ENCODE measurements around the gene TRIML1.

TRIML1 gene, protein sequence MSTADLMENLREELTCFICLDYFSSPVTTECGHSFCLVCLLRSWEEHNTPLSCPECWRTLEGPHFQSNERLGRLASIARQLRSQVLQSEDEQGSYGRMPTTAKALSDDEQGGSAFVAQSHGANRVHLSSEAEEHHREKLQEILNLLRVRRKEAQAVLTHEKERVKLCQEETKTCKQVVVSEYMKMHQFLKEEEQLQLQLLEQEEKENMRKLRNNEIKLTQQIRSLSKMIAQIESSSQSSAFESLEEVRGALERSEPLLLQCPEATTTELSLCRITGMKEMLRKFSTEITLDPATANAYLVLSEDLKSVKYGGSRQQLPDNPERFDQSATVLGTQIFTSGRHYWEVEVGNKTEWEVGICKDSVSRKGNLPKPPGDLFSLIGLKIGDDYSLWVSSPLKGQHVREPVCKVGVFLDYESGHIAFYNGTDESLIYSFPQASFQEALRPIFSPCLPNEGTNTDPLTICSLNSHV

DNA sequence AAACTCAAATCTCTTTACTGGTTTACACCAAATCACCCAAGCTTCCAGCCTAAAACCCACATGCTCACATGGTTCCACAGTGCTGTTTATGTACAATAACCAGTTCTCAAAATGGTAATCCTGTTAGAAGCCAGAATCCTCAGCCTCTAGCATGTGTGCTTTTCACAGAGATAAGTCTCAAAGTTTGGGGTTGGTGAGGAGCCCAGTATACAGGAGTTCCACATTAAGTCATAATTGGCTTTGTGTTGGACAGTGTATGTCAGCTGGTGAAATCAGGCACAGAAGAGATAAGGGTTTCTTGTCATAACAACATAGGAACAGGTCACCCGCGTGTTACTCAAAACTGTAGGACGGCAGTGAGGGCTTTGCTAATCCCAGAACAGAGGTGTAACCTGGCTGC, at the start of gene TRIML1:
Gene TRIML1, plus strand, starts transcription at position 301 of the 400 bp plus-strand sequence. CDS start 118 bp downstream, outside the sequence.
- no peak for DNase-seq (ENCODE audit: low spot score)

DNA sequence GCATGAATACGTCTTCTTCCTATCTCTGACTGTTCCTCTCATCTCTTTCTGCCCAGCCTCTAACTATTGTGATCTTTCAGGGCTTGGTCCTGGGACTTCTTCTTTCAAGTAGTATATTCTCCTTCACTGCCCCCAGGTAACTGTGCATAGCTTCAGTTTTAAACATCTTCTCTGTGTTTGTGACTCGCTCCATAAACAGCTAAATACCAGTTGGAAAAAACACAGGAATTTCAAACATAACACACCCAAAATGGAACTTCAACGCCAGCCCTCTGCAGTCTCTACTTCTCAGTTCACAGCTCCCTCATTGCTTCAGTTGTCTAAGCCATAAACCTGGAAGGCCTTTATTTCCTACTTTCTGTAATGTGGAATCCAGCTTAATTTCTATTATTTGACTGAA, 46.4 kb upstream of the TRIML1 start:
- no peak for DNase-seq (ENCODE audit: low spot score)

DNA sequence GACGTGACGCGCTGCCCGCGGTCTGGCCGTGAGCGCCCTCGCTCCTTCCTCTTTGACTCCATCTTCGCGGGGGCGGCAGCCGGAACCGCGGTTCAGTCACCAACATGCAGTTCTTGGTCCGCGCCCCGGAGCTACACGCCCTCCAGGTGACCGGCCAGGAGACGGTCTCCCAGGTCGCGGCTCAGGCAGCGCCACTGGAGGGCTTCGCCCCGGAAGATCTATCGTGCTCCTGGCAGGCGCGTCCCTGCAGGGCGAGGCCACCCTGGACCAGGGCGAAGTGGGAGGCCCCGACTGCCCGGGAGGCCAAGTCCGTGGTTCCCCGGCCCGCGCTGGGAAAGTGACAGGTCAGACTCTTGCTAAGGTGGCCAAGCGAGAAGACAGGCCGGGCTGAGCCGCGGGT, 32.8 kb upstream of the TRIML1 start:
- DNase-seq (ENCODE audit: low spot score), result no peak

DNA sequence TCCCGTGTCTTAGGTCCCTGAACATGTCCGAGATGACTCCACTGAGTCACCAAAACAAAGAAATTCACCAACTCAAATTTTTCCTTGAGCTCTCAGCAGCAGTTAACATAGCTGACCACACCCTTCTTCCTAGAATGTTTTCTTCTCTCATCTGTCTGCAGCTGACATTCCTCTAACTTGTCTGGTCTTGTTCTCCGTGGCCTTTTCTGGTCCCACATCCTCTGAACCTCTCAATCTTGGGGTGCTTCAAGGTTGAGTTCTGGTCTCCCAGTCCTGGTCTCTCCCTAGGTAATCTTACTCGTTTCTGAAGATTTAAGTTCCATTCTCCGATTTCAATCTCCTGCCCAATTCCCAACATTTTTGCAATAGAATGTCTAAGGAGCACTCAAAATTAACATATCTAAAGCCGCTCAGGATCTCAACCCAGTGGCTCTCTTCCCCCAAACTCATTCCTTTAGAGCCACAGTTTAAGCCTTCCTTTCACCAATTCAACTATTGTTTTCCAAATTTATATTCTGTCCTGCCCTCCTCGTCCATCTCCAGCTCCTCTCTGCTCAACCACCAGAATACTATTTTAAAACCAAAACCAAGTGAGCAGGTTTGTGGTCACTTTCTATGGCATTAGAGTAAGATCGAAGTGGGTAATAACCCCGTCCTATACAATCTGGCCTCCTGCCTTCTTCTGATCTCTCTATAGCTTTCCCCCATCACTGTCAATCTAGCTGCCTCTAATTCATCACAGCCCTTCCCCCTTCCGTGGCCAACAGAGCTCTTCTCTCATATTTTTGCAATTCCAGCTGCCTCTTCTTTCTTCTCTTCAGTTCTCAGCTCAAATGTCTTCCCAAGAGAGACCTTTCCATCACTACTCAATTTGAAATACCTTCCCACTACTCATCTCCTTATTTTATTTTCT, 31.1 kb upstream of the TRIML1 start:
- DNase-seq (ENCODE audit: low spot score), result no peak

DNA sequence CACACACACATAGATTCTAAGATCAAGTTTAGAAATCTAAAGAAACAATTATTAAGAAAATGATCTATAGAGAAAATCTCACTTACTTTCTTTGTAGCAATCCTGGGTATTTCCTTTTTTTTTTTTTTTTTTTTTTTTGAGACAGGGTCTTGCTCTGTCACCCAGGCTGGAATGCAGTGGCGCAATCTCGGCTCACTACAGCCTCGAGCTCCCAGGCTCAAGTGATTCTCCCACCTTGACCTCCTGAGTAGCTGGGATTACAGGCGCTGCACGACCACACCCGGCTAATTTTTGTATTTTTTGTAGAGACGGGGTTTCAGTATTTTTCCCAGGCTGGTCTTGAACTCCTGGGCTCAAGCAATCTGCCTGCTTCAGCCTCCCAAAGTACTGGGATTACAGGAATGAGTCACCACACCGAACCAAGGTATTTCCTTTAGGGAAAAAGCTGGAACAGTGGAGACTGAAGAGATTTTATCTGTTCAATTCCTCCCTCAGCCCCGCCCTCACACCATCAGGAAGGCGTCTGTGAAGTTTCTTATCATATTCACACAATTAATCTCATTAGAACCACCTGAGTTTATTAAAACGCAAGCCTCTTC, 30.0 kb upstream of the TRIML1 start, which contains the start of gene TRIML2:
Gene TRIML2, minus strand, starts transcription at position 447 of the 599 bp plus-strand sequence. CDS start 4,235 bp downstream, outside the sequence.
- DNase-seq (ENCODE audit: low spot score), result no peak

DNA sequence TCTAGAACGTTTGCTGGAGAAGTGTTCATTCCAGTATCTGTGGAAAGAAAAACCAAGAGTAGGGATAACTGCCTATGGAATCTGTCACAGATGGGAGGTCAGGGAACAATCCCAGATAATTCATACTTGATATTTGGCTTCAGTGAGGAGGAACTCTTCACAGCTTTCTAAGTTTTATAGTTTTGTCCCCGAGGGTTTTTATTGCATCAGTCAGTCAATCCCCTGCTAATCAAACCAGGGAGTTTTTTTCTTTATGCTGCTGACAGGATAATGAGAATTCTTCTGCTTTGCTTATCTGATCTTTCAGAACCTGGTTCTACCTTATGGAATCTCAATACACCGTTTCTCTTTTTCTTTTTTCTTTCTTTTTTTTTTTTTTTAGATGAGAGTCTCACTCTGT, 29.2 kb upstream of the TRIML1 start:
- DNase-seq (ENCODE audit: low spot score), result no peak

DNA sequence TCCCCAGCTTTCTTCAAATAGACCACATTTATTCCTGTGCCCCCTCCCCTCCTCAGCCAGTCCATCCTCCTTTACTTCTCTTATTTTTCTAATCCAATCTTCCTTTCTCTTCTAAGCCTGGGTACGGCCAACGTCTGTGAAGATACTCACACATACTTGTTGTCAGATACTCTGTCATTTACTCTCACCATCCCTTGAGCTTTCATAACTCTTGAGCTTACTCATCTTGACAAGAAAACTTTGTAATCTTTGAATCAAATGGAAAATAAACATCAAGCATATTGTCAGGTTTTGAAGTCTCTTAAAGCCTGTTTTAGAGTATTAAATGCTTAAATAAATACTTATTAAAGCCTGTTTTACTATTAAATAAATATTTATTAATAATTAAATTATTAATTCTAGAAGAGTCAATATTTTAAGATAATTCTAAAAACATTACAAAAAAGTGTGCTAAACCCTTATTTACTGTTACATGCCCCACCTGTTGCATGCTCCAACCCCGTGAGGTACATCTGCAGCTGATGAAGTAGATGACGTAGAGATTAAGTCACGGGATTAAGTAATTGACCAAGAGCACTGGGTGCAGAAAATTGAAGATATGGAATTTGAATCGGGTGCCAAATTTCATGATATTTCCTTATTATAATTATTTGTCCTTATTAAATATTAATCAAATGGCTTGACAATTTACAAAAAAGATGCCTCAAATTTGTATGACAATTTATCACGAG, 28.3 kb upstream of the TRIML1 start:
- no peak for DNase-seq (ENCODE audit: low spot score)

DNA sequence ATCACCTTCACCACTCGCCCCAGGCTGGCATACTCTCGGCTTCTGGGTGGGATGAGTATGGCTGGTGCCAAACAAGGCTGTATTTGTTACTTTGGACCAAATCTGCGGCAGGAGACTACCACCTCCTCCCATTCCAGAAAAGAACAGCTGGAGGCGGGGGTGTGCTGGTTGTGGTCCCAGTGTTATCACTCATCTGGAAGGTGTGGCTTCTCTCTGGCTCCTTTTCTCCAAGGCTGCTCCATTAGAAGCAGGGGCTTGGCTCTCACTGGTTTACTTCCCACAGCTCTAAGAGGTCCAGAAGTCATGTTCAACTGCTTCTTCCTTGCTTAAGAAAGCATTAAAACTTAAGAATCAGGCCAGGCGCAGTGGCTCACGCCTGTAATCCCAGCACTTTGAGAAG, 27.3 kb upstream of the TRIML1 start:
- no peak for DNase-seq (ENCODE audit: low spot score)

DNA sequence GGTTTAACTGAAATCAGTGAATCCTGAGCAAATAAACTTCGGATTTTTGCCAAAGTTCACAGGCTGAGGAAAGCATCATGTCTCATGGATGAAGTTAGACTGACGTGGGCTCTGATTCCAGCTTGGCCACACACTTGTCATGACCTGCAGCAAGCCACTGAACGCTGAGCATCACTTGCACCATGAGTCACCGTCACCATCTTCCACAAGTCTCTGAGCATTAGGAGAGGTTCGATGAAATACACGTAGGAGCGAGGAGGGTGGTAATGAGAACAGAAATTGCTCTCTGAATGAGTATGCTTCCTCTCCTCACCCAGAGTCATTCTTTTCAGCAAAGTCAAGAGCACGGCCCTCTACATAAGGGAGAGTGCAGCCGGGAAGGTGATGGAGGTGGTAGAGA, 26.1 kb upstream of the TRIML1 start:
- DNase-seq (ENCODE audit: low spot score), result no peak

DNA sequence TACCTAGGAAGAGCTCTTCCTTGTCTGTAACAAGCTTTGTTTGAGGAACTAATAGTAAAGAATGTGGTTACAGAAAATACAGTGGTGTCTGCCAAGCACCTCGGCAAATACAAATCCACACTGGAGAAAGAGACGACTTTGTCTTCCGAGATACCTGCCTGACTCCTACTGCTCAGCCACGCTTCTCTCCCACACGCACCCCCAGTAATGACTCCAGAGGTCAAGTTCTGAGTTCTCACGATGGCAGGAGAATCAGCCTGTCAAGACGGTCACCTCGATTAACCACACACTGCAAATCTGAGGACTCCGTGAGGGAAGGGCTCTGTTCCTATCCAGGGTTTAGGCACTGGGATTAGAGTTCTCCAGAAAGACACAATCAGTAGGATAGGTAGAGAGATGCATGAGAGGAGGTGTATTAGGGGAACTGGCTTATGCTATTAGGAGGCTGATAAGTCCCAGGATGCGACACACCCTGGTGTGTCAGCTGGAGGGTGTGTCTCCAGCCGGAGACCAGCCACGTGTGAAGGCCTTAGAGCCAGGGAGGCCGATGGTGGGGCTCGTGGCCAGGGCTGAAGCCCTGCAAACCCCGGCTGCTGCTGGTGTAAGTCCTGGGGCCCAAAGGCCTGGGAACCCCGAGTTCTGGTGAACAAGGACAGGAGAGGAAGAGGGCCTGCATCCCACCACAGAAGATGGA, 21.5 kb upstream of the TRIML1 start:
- DNase-seq (ENCODE audit: low spot score), result no peak

DNA sequence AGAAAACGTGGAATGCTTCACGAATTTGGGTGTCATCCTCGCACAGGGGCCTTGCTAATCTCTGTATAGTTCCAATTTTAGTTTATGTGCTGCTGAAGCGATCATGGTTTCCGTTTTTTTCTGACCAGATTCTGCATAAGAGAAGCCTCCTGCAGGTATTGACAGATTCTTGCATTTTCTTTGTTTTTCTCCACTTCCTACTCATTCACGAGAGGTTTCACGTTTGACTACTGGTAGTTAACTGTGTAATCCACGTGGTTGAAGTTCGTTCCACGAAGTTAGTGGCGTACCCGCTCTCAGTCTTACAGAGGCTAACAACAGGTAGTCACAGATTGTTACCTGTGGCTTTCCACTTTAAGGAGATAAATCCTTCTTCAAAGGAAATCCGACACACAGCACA, 17.7 kb upstream of the TRIML1 start:
- no peak for DNase-seq (ENCODE audit: low spot score)

DNA sequence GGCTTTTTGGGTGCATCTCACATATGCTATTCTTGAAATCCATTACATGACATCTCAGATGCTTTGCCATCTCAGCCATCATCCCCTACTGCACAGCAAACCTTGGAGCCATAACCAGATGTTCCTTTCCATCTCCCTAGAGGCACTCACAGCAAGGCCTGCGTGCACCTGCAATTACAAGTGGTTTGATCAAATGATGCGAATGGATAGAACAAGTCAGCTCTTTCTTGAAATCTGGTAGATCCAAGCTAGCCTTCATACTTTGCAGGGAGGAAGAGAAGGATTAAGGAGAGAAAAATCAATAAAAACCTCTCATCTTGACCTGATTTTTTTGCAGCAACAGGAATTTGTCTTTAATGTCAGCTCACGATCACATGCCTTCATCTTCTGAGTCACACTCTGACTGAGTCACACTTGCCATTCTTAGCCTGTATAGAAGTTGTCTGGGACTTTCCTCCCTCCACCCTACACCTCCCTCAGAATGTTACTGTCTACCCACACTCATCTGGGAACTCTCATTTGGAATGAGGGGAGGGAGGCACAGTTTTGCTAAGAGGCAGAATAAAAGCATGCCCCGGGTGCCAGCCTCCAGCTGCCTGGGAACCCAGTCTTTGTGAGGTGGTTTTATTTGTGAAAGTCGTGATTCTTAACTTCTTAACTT, 11.9 kb upstream of the TRIML1 start:
- DNase-seq (ENCODE audit: low spot score), result peak; percentile 77

DNA sequence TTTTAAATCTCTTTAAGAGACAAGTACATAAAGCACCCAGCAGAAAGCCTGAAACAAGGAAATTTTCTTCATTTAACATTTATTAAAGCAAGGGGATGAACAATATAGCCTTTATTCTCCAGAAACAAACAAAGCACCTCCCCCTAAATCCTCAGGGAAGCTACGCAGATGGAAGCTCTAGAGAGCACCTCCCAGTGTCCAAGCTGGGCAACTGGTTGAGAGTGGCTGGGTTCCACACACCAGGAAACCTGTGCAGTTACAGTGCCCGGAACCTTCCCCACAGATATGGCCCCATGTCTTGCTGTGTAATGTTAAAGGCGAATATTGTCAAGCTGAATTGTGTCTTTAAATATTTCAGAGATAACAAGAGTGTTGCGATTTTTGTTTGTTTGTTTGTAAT, 8.9 kb upstream of the TRIML1 start:
- no peak for DNase-seq (ENCODE audit: low spot score)

DNA sequence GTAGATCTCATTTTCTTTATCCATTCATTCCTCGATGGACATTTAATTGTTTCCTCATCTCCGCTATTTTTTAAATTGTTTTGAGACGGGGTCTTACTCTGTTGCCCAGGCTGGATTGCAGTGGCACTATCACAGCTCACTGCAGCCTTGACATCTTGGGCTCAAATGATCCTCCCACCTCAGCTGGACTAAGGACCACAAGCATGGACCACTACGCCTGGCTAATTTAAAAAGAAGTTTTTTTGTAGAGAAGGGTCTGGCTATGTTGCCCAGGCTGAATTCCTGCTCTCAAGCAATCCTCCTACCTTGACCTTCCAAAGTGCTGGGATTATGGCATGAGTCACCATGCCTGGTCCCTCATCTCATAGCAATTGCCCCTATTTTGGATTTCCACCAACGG, 7.0 kb upstream of the TRIML1 start:
- no peak for DNase-seq (ENCODE audit: low spot score)

DNA sequence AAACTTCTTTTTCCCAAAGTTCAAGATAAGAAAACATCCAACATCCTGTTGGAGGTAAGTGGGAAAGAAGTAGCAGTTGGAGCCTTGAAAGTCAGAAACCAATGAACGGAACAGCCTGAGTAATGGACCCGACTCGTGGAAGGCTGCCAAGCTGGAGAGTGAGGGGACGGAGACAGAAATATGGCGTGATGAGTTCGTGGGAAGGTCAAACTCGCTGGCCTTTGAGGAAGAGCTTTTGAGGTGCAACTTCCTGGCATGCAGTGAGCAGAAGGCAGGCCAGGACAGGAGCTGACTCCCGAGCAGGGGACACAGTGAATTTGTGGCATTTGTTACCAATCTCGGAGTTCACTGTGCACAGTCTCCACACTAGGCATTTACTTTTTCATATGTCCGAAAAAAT, 1.0 kb upstream of the TRIML1 start:
- DNase-seq (ENCODE audit: low spot score), result no peak

DNA sequence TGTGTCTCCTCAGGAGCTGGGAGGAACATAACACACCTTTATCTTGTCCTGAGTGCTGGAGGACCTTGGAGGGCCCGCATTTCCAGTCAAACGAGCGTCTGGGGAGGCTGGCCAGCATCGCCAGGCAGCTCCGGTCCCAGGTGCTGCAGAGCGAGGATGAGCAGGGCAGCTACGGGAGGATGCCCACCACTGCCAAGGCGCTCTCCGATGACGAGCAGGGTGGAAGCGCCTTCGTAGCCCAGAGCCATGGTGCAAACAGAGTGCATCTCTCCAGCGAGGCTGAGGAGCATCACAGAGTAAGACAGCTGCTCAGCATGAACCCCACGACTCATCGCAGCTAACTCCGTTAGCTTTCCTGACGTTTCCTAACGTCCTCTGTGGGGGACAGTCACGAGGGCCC, 430 bp downstream of the TRIML1 start:
- no peak for DNase-seq (ENCODE audit: low spot score)

DNA sequence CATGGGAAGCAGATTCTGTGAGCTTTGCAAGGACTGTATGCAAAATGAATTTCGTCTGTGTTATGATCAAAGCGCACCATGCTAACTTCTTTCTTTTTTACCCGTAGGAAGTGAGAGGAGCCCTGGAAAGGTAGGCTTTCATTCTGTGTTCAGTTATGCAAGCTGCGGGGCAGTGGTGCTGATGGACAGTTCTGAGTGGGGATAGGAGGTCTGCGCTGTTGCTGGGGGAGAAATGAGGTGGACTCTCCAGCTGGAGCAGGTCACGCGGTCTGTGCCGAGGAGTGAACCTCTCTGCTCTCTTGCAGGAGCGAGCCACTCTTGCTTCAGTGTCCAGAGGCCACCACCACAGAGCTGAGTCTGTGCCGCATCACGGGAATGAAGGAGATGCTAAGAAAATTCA, 4.5 kb downstream of the TRIML1 start:
- no peak for DNase-seq (ENCODE audit: low spot score)

DNA sequence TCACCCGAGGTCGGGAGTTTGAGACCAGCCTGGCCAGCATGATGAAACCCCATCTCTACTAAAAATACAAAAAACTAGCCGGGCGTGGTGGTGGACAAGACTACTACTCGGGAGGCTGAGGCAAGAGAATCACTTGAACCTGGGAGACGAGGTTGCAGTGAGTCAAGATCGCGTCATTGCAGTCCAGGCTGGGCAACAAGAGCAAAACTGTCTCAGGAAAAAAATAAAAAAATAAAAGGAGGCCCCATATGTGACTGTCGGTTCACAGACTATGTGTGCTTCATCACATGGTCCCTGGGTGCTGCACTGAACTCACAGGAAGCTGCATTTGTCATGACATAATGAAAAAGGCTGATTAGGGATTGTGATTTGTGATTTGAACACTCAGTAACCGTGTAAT, 6.4 kb downstream of the TRIML1 start:
- no peak for DNase-seq (ENCODE audit: low spot score)

DNA sequence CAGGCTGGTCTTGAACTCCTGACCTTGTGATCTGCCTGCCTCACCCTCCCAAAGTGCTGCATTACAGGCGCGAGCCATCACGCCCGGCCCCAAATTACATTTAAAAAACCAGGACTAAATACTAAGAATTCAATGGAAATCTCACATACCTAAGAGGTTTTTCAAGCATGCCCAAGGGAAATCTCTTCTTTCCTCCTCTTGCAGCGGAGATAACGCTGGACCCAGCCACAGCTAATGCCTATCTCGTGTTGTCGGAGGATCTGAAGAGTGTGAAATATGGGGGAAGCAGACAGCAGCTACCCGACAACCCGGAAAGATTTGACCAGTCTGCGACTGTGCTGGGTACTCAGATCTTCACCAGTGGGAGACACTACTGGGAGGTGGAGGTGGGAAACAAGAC, 7.4 kb downstream of the TRIML1 start:
- DNase-seq (ENCODE audit: low spot score), result no peak

DNA sequence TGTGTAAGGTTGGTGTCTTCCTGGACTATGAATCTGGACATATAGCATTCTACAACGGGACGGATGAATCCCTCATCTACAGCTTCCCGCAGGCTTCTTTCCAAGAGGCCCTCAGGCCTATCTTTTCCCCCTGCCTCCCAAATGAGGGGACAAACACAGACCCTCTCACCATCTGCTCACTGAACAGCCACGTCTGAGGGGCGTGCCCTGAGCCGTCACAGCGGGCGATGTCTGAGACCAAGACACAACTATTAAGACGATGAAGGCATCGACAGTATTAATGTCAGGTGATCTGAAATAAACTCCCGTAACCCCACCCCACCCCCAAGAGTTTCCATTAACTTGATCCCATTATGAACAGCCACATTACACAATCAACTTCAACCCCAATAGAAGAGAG, 7.9 kb downstream of the TRIML1 start:
- DNase-seq (ENCODE audit: low spot score), result no peak

DNA sequence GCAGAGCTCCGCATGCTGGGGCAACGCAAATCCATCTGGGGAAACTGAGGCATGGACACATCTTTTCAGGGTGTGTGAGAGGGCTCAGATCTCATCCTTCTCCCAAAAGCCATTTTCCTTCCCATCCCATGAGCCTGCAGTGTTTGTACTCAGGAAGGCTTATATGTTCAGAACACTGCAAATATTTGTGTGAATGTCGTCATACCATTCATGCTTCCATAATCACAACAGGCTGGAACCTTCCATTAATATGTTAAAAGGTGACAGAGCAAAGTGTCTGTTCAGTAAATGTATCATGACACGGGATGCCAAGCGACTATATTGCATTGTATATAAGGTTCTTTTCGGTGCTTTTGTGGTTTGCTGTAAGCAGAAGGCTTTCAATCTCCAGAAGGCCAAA, 8.5 kb downstream of the TRIML1 start:
- DNase-seq (ENCODE audit: low spot score), result no peak
